ENCODE results near the gene SIGLEC14.
"Not testable (repeated sequence)": the region's sequence is repeated elsewhere in the genome, so short reads cannot be mapped to it uniquely, and the experiment has no call there.

The SIGLEC14 gene, protein sequence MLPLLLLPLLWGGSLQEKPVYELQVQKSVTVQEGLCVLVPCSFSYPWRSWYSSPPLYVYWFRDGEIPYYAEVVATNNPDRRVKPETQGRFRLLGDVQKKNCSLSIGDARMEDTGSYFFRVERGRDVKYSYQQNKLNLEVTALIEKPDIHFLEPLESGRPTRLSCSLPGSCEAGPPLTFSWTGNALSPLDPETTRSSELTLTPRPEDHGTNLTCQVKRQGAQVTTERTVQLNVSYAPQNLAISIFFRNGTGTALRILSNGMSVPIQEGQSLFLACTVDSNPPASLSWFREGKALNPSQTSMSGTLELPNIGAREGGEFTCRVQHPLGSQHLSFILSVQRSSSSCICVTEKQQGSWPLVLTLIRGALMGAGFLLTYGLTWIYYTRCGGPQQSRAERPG

DNA sequence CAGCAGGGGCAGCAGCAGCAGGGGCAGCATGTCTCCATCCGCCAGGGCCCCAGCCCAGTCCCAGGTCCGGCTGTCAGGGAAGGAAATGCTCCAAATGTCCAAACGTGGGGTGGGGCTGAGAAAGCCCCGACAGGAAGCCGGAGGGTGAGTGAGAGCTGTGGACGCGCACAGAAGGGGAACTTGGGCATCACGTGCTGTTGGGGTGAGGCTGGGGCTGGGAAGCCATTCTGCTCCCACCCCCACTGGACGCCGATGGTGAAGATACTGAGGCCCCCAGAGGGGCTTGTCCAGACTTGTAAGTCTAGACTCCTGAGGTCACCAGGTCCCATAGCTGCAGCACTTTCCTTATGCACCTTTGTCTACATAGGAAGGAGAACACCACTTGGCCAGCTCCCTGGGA, at the start of gene SIGLEC14:
Gene SIGLEC14, minus strand, starts transcription at position 96 of the 400 bp plus-strand sequence. Its CDS starts 66 bp downstream, at position 30.
- not testable (repeated sequence) for DNase-seq (ENCODE audit: low read depth)

DNA sequence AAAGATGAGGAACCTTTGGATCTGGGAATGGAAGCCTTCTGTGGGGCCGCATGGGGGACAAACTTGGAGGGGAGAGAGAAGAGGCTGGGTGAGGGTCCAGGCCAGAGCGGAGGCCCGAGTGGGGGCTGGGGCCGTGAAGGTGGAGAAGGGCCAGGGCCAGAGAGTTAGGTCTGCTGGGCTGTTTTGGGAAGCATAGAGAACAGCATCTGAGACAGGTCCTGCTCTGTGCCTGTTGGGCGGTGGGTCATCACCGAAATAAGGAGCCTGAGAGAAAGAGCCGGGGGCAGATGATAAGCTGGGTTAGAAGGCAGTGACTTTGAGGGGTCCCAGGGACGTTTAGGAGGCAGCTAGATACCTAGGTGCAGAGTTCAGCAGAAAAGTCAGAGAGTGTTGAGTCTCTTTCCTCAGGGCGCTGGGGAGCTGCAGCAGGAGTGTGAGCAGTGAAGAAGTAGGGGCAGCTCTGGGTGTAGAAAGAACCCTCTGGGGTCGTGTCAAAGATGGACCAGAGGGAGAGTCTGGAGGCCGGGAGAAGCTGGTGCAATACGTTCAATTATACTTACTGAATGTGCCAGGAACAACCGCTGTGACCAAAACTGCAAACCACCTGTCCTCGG, 49.2 kb upstream of the SIGLEC14 start:
- no peak for DNase-seq (ENCODE audit: low read depth)

- DNase-seq (ENCODE audit: low read depth), result no peak
These were observed 48.5 kb upstream of the SIGLEC14 start for GRCh38 chr19:51695088-51695487.

DNA sequence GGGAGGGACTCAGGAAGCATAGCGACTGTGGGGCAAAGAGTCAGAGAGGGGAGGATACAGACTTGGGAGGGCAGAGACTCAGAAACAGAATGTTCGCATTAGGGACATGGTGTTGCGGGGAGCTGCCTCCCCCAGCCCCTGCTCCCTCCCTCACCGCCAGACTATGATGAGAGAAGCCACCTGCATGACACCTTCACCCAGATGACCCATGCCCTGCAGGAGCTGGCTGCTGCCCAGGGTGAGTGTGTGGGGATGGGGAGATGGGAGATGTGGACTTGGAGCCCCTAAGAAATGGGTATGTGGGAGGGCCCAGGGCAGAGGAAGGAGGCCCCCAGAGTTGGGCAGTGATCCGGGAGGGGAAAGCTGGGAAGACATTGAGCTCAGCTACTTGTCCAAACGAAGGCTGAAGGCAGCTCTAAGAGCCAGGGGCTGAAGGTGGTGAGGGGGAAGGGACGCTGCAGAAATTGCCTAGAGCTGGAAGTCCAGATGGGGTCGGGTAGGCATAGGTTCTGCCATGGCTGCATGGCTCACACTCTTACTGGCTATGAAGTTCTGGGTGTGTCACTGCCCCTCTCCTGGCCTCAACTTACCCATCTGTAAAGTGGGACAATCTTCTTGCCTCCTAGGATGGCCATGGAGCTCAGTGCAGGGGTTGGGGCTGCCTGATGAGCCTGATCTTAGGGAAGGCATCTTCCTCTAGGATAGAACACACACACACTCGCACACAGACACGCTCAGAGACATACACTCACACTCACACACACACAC, 47.9 kb upstream of the SIGLEC14 start:
- DNase-seq (ENCODE audit: low read depth), result no peak

GRCh38 chr19:51693819-51694218, 47.2 kb upstream of the SIGLEC14 start:
- no peak for DNase-seq (ENCODE audit: low read depth)

DNA sequence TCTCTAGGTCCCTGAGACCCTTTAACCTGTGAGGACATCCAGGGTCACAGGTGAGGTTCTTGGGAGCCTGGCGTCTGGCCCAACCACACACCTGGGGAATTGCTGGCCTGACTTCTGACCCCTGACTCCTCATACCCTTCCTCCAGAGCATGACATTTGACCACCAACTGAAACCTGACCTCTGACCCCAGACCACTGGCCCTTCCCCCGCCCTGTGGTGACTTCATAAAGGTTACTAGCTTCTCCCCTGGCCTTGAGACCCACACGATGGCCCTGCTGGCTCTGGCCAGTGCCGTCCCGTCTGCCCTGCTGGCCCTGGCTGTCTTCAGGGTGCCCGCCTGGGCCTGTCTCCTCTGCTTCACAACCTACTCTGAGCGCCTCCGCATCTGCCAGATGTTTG, 46.6 kb upstream of the SIGLEC14 start, which contains the start of gene SPACA6:
Gene SPACA6, plus strand, starts transcription at position 71 of the 400 bp plus-strand sequence. Its CDS starts 197 bp downstream, at position 268.
- DNase-seq (ENCODE audit: low read depth), result no peak

DNA sequence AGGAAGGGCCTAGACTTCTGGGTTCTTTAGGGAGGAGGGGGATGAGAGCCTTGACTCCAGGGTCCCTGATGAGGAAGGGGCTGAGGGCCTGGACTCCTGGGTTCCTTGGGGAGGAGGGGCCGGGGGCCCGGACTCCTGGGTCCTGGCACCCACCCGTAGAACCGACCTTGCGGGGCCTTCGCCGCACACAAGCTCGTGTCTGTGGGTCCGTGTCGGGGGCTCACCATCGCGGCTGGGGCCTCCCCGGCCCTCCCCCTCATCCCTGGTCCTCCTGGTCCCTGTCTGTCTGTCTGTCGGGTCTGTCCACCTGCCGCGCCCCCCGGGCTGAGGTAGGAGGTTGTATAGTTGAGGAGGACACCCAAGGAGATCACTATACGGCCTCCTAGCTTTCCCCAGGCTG, 45.8 kb upstream of the SIGLEC14 start:
- DNase-seq (ENCODE audit: low read depth), result no peak

GRCh38 chr19:51691584-51692428, 45.2 kb upstream of the SIGLEC14 start:
- DNase-seq (ENCODE audit: low read depth), result no peak

DNA sequence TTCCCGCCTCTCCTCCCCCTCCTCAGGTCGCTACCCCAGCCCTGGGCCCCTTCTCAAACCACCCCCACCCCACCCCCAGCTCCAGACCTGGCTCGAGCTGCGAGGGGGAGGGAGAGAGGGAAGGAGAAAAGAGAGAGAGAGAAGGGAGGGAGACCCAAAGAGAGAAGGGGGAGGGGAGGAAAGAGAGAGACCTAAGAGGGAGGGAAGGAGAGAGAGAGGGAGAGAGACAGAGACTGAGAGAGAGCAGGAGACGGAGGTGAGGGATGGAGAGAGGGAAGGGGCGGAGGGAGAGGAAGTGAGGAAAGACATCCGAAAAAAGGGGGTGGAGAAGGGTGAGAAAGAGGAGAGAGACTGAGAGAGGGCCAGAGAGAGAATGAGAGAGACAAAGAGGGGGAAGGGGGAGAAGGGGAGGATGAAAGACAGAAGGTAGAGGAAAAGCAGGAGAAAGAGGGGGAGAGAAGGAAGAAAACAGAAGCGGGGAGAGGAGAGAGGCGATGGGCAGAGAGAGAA, 44.5 kb upstream of the SIGLEC14 start:
- no peak for DNase-seq (ENCODE audit: low read depth)

- no peak for DNase-seq (ENCODE audit: low read depth)
These were observed 43.9 kb upstream of the SIGLEC14 start for GRCh38 chr19:51690454-51691073.

GRCh38 chr19:51689751-51690453, 43.3 kb upstream of the SIGLEC14 start:
- DNase-seq (ENCODE audit: low read depth), result no peak

GRCh38 chr19:51688671-51689571, 42.3 kb upstream of the SIGLEC14 start:
- peak; percentile 83 for DNase-seq (ENCODE audit: low read depth)

DNA sequence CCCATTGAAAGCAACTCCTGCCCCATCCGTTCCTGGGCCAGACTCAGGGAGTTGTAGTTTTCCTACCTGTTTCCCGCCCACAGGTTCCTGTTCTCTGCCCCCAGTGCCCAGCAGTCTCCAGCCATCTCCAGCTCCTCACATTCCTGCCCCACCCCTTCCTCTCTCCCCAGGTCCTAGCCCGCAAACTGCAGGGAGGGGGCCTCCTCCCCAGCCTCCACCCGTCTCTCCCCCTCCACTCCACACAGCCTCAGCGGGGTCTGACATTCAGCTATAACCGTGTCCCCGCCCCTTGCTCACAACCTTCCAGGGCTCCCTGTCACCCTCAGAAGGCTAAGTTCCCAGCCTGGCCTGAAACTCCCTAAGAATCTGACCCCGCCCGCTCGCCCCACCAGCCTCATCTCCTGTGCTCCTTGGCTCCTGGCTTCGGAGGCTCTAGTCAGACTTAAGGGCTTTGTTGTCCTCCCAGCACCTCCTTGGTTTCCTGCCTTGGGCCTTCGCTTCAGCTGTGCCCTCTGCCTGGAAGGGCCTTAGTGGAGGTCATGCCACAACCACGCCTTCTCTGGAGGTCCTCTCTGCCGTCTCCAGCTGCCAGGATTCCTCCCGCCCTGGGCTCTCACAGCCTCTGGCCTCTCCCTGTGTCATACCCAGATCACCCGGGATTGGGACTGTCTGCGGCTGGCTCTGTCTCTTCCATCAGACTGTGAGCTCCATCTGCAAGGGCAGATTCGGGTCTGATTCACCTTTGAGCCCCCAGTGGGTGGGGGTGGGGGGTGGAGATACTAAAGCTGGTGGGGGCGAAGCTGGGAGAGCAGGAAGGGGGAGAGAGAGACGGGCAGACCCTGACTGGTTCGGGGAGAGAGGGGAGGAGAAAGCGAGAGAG, 41.4 kb upstream of the SIGLEC14 start:
- DNase-seq (ENCODE audit: low read depth), result no peak

- no peak for DNase-seq (ENCODE audit: low read depth)
These were observed 39.5 kb upstream of the SIGLEC14 start for GRCh38 chr19:51686171-51686570.

DNA sequence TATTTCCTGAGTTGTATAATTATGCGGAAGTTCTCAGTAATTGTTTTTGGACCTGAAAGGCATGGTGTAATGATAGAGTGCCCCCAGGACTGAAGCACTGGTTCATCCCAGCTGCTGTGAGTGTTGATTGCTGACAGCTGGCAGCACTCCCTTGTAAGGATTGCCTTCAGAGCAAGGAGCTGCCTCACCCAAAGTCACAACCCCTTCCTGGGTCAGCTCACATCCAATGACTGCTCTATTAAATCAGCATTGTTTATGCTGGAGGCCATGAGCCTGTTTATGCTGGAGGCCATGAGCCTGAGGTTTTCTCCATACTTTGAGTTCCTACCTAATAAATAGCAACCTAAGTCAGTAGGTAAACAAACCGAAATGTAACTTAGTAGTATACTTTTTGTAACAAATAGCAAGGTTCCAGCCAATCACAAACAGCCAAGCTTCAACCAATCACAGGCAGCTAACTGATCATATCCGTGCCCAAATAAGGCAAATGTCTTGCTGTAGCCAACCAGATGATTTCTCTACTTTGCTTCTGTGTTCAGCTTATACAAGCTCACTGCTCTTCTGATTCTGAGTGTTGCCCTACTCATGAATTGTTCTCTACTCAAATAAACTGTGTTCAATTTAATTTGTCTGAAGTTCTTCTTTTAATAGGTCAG, 34.8 kb upstream of the SIGLEC14 start:
- no peak for DNase-seq (ENCODE audit: low read depth)

DNA sequence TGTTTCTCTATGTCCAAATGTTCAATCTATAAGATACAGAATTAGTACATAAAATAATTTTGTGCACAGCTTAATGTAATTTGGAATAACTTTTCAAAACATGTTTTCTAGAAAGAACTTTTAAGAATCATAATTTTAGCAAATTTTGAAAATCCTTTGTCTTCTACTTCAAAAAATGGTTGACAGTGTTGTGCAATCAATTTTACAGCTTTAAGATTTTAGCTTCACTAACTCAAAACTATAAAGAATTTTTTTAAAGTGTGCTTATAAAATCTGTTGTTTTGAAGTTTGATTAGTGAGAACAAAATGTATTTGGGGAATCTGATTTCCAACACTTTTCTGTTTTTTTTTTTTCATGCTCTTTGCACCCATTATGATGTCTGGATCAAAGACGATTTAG, 33.8 kb upstream of the SIGLEC14 start:
- no peak for DNase-seq (ENCODE audit: low read depth)

GRCh38 chr19:51676566-51677083, 30.0 kb upstream of the SIGLEC14 start:
- DNase-seq (ENCODE audit: low read depth), result no peak
